ENCODE measurements around the gene WDFY4. TPM values are rescaled to one million over a fixed set of nuclear protein-coding genes. Genes with fewer than 3 reads are reported as not detected.

Gene WDFY4
- total RNA-seq, 4 donors from 2014 or later, result 1.6 to 5.1 (median 3.0) TPM

GRCh38 chr10:48724127-48724526 lies 39.5 kb downstream of the WDFY4 start:
- no peak for TF ChIP-seq EP300 (IDR thresholded peaks at IDR 0.05)
- no peak for TF ChIP-seq CTCF (IDR thresholded peaks at IDR 0.05)
- TF ChIP-seq POLR2A (IDR thresholded peaks at IDR 0.05), result no peak
- no peak for TF ChIP-seq POLR2AphosphoS5 (IDR thresholded peaks at IDR 0.05)
- no CpG with 5 or more reads among the region's 7 CpGs for WGBS, 2 donors (ENCODE audit: low coverage in 1 of 2)
- no peaks in the 10 kb centered on the region for H3K9me3 ChIP-seq
- no peaks in the 10 kb centered on the region for H3K36me3 ChIP-seq
- H3K4me1 ChIP-seq, result no peaks in the 10 kb centered on the region
- H3K27ac ChIP-seq, result no peak overlapping the region
- H3K4me3 ChIP-seq, result no peak overlapping the region
- no peaks in the 10 kb centered on the region for H3K27me3 ChIP-seq
- ATAC-seq, result no peak

GRCh38 chr10:48725708-48726107 lies 41.0 kb downstream of the WDFY4 start:
- Histone ChIP-seq H3K36me3 (no peaks in the 10 kb centered on the region), H3K4me1 (no peaks in the 10 kb centered on the region), H3K9me3 (no peaks in the 10 kb centered on the region), H3K4me3 (no peak overlapping the region), H3K27me3 (no peaks in the 10 kb centered on the region), H3K27ac (no peak overlapping the region)
- TF ChIP-seq POLR2A (IDR thresholded peaks at IDR 0.05) (no peak), EP300 (IDR thresholded peaks at IDR 0.05) (no peak), POLR2AphosphoS5 (IDR thresholded peaks at IDR 0.05) (no peak), CTCF (IDR thresholded peaks at IDR 0.05) (no peak)
- ATAC-seq, result peak; percentile 40
- 53% methylated on average over 3 of the region's 4 CpGs; no CpG with 5 or more reads in 1 of the 2 donors for WGBS, 2 donors (ENCODE audit: low coverage in 1 of 2)

GRCh38 chr10:48727866-48728265 lies 43.2 kb downstream of the WDFY4 start:
- no peak overlapping the region for H3K27ac ChIP-seq
- H3K36me3 ChIP-seq, result no peaks in the 10 kb centered on the region
- H3K9me3 ChIP-seq, result no peaks in the 10 kb centered on the region
- no peak overlapping the region for H3K4me3 ChIP-seq
- H3K27me3 ChIP-seq, result no peaks in the 10 kb centered on the region
- 58% methylated on average over 3 of the region's 3 CpGs; no CpG with 5 or more reads in 1 of the 2 donors for WGBS, 2 donors (ENCODE audit: low coverage in 1 of 2)
- no peak for TF ChIP-seq CTCF (IDR thresholded peaks at IDR 0.05)
- TF ChIP-seq POLR2AphosphoS5 (IDR thresholded peaks at IDR 0.05), result no peak
- no peak for TF ChIP-seq POLR2A (IDR thresholded peaks at IDR 0.05)
- TF ChIP-seq EP300 (IDR thresholded peaks at IDR 0.05), result no peak
- ATAC-seq, result no peak
- H3K4me1 ChIP-seq, result no peaks in the 10 kb centered on the region

GRCh38 chr10:48729222-48729621 lies 44.5 kb downstream of the WDFY4 start:
- H3K27ac ChIP-seq, result no peak overlapping the region
- no peak for ATAC-seq
- WGBS, 2 donors (ENCODE audit: low coverage in 1 of 2), result 72% methylated on average over 2 of the region's 5 CpGs; no CpG with 5 or more reads in 1 of the 2 donors
- H3K9me3 ChIP-seq, result no peaks in the 10 kb centered on the region
- no peak for TF ChIP-seq EP300 (IDR thresholded peaks at IDR 0.05)
- no peak for TF ChIP-seq POLR2A (IDR thresholded peaks at IDR 0.05)
- TF ChIP-seq CTCF (IDR thresholded peaks at IDR 0.05), result no peak
- TF ChIP-seq POLR2AphosphoS5 (IDR thresholded peaks at IDR 0.05), result no peak
- H3K36me3 ChIP-seq, result no peaks in the 10 kb centered on the region
- H3K4me1 ChIP-seq, result no peaks in the 10 kb centered on the region
- no peaks in the 10 kb centered on the region for H3K27me3 ChIP-seq
- no peak overlapping the region for H3K4me3 ChIP-seq

GRCh38 chr10:48729941-48730457 lies 45.3 kb downstream of the WDFY4 start:
- ATAC-seq, result no peak
- Histone ChIP-seq H3K36me3 (no peaks in the 10 kb centered on the region), H3K4me1 (no peaks in the 10 kb centered on the region), H3K4me3 (no peak overlapping the region), H3K27ac (no peak overlapping the region), H3K9me3 (no peaks in the 10 kb centered on the region), H3K27me3 (no peaks in the 10 kb centered on the region)
- WGBS, 2 donors (ENCODE audit: low coverage in 1 of 2), result 80 to 81% methylated on average over 2 of the region's 3 CpGs
- TF ChIP-seq POLR2A (IDR thresholded peaks at IDR 0.05) (no peak), CTCF (IDR thresholded peaks at IDR 0.05) (no peak), POLR2AphosphoS5 (IDR thresholded peaks at IDR 0.05) (no peak), EP300 (IDR thresholded peaks at IDR 0.05) (no peak)

Measured in gastroesophageal sphincter (tissue), 4 donors.